MG63 (cell line): ENCODE measurements around the gene FBLN1. TPM values are rescaled to one million over a fixed set of nuclear protein-coding genes. Genes with fewer than 3 reads are reported as not detected.

ENCODE experiments used
- DNase-seq: peaks from one replicate; pipeline ENCODE4 v3.0.0-alpha.2; 2020
- H3K27me3 ChIP-seq: fragments of 250-450 bp; sonication (Bioruptor Pico); 2 replicates; pipeline ENCODE4 v1.5.1; 2020; ENCODE audit warnings: mild to moderate bottlenecking, moderate library complexity
- H3K36me3 ChIP-seq: fragments of 250-450 bp; sonication (Bioruptor Pico); 2 replicates; pipeline ENCODE4 v1.5.1; 2020; ENCODE audit warnings: mild to moderate bottlenecking, moderate library complexity
- H3K4me3 ChIP-seq: fragments of 250-450 bp; sonication (Bioruptor Pico); 2 replicates; pipeline ENCODE4 v1.5.1; 2020; ENCODE audit warnings: mild to moderate bottlenecking, moderate library complexity
- H3K9me3 ChIP-seq: fragments of 250-450 bp; sonication (Bioruptor Pico); 2 replicates; pipeline ENCODE4 v1.5.1; 2020; ENCODE audit warnings: mild to moderate bottlenecking, moderate library complexity
- total RNA-seq: library from RNA; depleted of rRNA; stranded (reverse); fragments of >200 nt; shearing (Covaris generic); gene quantifications from 2 replicates; pipeline ENCODE4 v1.2.3, GENCODE V29; 2014; ENCODE audit warnings: low replicate concordance

Gene FBLN1
- total RNA-seq, 1 experiment from 2014 or later: 42.9 TPM

- no peak overlapping the region for H3K4me3 ChIP-seq
- H3K9me3 ChIP-seq: no peaks in the 10 kb centered on the region
- H3K27me3 ChIP-seq: no peaks in the 10 kb centered on the region
- DNase-seq: no peak
- H3K36me3 ChIP-seq: 0 out of 2 replicates have a peak, but pooled peaks cover 3% of the 10 kb centered on the region
Measured at GRCh38 chr22:45579306-45579705, 76.6 kb downstream of the FBLN1 start.

- no peak for DNase-seq
- Histone ChIP-seq H3K36me3 (0 out of 2 replicates have a peak, but pooled peaks cover 3% of the 10 kb centered on the region), H3K9me3 (no peaks in the 10 kb centered on the region), H3K4me3 (no peak overlapping the region), H3K27me3 (no peaks in the 10 kb centered on the region)
Measured at GRCh38 chr22:45579806-45580725, 77.4 kb downstream of the FBLN1 start.

- no peaks in the 10 kb centered on the region for H3K9me3 ChIP-seq
- 0 out of 2 replicates have a peak, but pooled peaks cover 3% of the 10 kb centered on the region for H3K36me3 ChIP-seq
- DNase-seq: no peak
Measured at GRCh38 chr22:45580726-45581381, 78.2 kb downstream of the FBLN1 start.

GRCh38 chr22:45581549-45582080 lies 78.9 kb downstream of the FBLN1 start:
- H3K36me3 ChIP-seq: 0 out of 2 replicates have a peak, but pooled peaks cover 3% of the 10 kb centered on the region
- H3K4me3 ChIP-seq: no peak overlapping the region
- no peak for DNase-seq
- no peaks in the 10 kb centered on the region for H3K27me3 ChIP-seq
- H3K9me3 ChIP-seq: no peaks in the 10 kb centered on the region

More at GRCh38 chr22:45580726-45581381, 78.2 kb downstream of the FBLN1 start:
- no peak overlapping the region for H3K4me3 ChIP-seq
- H3K27me3 ChIP-seq: no peaks in the 10 kb centered on the region

- DNase-seq: no peak
- Histone ChIP-seq H3K4me3 (no peak overlapping the region), H3K36me3 (0 out of 2 replicates have a peak, but pooled peaks cover 3% of the 10 kb centered on the region), H3K9me3 (no peaks in the 10 kb centered on the region), H3K27me3 (no peaks in the 10 kb centered on the region)
Measured at GRCh38 chr22:45582236-45582954, 79.7 kb downstream of the FBLN1 start.

- H3K27me3 ChIP-seq: no peaks in the 10 kb centered on the region
- no peaks in the 10 kb centered on the region for H3K36me3 ChIP-seq
- no peaks in the 10 kb centered on the region for H3K9me3 ChIP-seq
- no peak for DNase-seq
- no peak overlapping the region for H3K4me3 ChIP-seq
Measured at GRCh38 chr22:45582955-45583320, 80.3 kb downstream of the FBLN1 start.

- H3K9me3 ChIP-seq: no peaks in the 10 kb centered on the region
- H3K4me3 ChIP-seq: no peak overlapping the region
- H3K27me3 ChIP-seq: no peaks in the 10 kb centered on the region
- H3K36me3 ChIP-seq: no peaks in the 10 kb centered on the region
- DNase-seq: no peak
Measured at GRCh38 chr22:45583504-45583903, 80.8 kb downstream of the FBLN1 start.

- Histone ChIP-seq H3K27me3 (no peaks in the 10 kb centered on the region), H3K9me3 (no peaks in the 10 kb centered on the region), H3K36me3 (no peaks in the 10 kb centered on the region), H3K4me3 (no peak overlapping the region)
- no peak for DNase-seq
Measured at GRCh38 chr22:45584121-45584570, 81.5 kb downstream of the FBLN1 start.

GRCh38 chr22:45584621-45585436 lies 82.1 kb downstream of the FBLN1 start:
- Histone ChIP-seq H3K36me3 (no peaks in the 10 kb centered on the region), H3K9me3 (no peaks in the 10 kb centered on the region), H3K4me3 (no peak overlapping the region), H3K27me3 (no peaks in the 10 kb centered on the region)
- no peak for DNase-seq

- Histone ChIP-seq H3K27me3 (no peaks in the 10 kb centered on the region), H3K36me3 (no peaks in the 10 kb centered on the region), H3K4me3 (no peak overlapping the region), H3K9me3 (no peaks in the 10 kb centered on the region)
- DNase-seq: no peak
Measured at GRCh38 chr22:45585437-45585755, 82.7 kb downstream of the FBLN1 start.

GRCh38 chr22:45585946-45586540 lies 83.4 kb downstream of the FBLN1 start:
- Histone ChIP-seq H3K36me3 (no peaks in the 10 kb centered on the region), H3K4me3 (no peak overlapping the region), H3K9me3 (no peaks in the 10 kb centered on the region), H3K27me3 (no peaks in the 10 kb centered on the region)
- no peak for DNase-seq

GRCh38 chr22:45586651-45587405 lies 84.1 kb downstream of the FBLN1 start:
- no peak for DNase-seq
- no peaks in the 10 kb centered on the region for H3K9me3 ChIP-seq
- no peaks in the 10 kb centered on the region for H3K36me3 ChIP-seq
- no peak overlapping the region for H3K4me3 ChIP-seq
- no peaks in the 10 kb centered on the region for H3K27me3 ChIP-seq

- Histone ChIP-seq H3K36me3 (no peaks in the 10 kb centered on the region; the same call in 1 of the 2 replicates), H3K27me3 (no peaks in the 10 kb centered on the region), H3K9me3 (no peaks in the 10 kb centered on the region), H3K4me3 (no peak overlapping the region)
- DNase-seq: no peak
Measured at GRCh38 chr22:45587638-45588505, 85.2 kb downstream of the FBLN1 start.

GRCh38 chr22:45589556-45589955 lies 86.9 kb downstream of the FBLN1 start:
- no peaks in the 10 kb centered on the region; the same call in 1 of the 2 replicates for H3K36me3 ChIP-seq
- no peaks in the 10 kb centered on the region for H3K27me3 ChIP-seq
- H3K4me3 ChIP-seq: no peak overlapping the region
- DNase-seq: no peak
- H3K9me3 ChIP-seq: no peaks in the 10 kb centered on the region
